GM19099 (cell line): ENCODE data around the gene IDI2.

Experiments used
- POLR2A ChIP-seq: IDR thresholded peaks from 3 replicates; pipeline ENCODE4 v1.6.1; 2011; ENCODE audit warnings: low read depth; ENCODE audit not compliant: insufficient read length; ENCODE audit errors: extremely low read depth

IDI2 gene

GRCh38 chr10:997266-998022, 28.2 kb downstream of the IDI2 start:
- TF ChIP-seq POLR2A, result no peak

- TF ChIP-seq POLR2A, result no peak
Measured at GRCh38 chr10:996031-996430, 29.6 kb downstream of the IDI2 start.

DNA sequence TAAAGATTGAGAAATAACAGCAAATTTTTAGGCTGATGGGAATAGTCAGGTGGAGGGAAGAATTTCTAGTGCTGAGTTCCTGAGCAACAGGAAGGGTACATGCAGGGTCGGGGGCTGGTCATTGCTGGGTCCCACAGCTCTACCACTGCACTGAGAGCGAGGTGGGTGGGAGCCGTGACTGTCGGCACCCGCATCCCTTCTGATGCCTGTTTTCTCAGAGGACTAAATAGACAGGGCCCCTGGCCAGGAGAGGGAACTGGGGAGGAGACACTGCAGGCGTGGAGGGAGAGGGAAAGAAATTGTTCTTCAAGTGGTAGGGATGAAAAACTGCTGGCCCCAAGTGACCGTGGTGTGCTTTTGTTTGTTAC, 30.1 kb downstream of the IDI2 start:
- TF ChIP-seq POLR2A, result peak; percentile 8

DNA sequence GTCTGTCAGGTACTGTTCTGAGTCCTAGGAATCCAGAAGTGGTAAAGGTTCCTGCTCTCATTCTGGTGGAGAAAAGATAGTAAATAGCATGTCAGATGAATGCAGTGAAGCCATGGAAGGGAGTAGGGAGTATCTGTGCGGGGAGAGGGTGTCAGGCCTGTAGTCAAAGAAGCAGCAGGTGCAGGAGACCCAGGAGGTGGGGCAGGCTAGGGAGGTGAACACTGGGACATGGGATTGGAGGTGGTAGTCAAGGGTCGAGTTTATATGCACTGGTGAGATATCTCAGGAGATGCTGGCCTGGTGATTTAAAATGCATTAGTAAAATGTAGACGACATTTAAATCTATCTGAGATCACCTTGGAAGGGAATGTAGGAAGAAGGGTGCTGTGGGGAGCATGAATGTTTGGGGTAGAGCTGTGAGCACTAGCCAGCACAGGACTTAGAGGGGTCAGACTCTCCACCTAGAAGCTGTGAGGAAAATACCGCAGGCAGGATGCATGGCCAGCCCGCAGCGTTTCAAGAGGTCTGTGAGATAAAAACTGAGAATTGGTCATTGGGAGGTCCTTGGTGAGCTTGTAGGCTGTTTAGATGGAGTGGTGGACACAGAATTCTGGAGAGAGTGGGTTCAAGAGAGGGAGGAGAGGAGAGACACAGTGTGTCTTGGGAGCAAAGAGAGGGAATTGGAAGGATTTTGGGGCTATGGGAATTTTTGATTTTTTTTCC, 30.7 kb downstream of the IDI2 start:
- TF ChIP-seq POLR2A, result peak; percentile 10

GRCh38 chr10:992871-993270, 32.8 kb downstream of the IDI2 start:
- TF ChIP-seq POLR2A, result no peak

- no peak for TF ChIP-seq POLR2A
Measured at GRCh38 chr10:992467-992866, 33.2 kb downstream of the IDI2 start.

GRCh38 chr10:990808-991207, 34.9 kb downstream of the IDI2 start:
- no peak for TF ChIP-seq POLR2A

GRCh38 chr10:988667-989545, 36.8 kb downstream of the IDI2 start:
- no peak for TF ChIP-seq POLR2A

DNA sequence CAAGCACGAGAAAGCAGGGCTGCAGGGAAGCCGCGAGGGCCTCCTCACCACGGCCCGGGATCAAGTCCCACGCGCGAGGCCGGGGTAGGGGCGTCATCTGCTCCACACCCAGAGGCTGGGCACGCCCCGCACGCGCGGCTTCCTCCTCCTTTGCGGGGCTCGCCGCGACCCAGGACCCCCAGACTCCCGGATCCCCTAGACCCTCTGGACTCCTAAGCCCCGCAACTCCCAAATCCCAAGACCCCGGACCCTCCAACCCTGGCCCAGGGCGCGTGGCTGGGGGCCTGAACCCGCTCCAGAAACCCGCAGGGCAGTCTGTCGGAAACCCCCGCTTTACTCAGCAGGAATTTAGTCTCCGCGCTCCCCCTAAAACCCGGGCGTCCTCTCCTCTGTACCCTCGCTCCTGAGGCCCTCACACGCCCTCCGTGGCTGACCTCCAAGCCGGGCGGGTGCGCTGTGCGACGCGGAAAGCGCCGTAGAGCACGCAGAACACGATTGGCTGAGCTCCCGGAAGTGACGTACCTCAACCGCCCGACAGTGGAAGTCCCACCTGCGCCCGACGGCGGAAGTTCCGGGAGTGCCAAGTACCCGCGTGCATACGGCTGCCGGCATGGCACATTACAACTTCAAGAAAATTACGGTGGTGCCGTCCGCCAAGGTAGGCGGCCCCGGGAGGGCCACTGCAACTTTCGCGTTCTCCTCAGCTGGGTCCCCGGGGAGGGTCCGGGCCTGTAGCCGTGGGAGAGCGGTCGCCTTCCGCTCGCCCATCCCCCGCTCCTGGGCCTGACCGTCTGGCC, 37.6 kb downstream of the IDI2 start, which contains the start of gene GTPBP4:
Gene GTPBP4, plus strand, starts transcription at position 565 of the 797 bp plus-strand sequence. Its CDS starts 46 bp downstream, at position 611.
- TF ChIP-seq POLR2A, result peak; percentile 79

- no peak for TF ChIP-seq POLR2A
Measured at GRCh38 chr10:987620-987869, 38.1 kb downstream of the IDI2 start.

GRCh38 chr10:986881-987619, 38.6 kb downstream of the IDI2 start:
- no peak for TF ChIP-seq POLR2A

GRCh38 chr10:986137-986825, 39.4 kb downstream of the IDI2 start:
- no peak for TF ChIP-seq POLR2A

DNA sequence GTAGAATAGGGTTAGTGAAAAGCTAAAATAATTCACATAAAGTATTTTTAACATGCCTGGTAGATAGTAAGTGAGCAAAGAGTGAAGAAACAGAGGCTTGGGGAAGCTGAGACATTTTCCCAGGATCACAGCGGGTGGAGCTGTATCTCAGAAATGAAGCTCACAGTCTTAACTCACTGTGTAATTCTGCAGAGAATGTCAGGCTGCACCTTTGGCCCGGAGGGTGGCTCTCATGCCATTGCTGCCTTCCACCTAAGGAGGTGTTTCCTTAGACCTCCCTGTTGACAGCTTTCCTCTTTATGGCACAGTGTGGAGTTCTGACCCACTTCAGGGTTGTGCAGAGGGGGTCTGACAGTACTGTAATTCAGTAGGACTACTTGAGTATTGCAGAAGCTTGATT, 40.3 kb downstream of the IDI2 start:
- no peak for TF ChIP-seq POLR2A
